Esophagus muscularis mucosa (tissue), 4 donors: ENCODE data around the gene PCK1. TPM values are rescaled to one million over a fixed set of nuclear protein-coding genes. Genes with fewer than 3 reads are reported as not detected.

Source experiments
- DNase-seq: peaks from one replicate; pipeline ENCODE4 v3.0.0-alpha.2; 2017; ENCODE audit errors: extremely low spot score
- H3K27ac ChIP-seq, 4 donors: fragments of 200-600 bp; sonication (generic); replicated peaks in 1 of 4; 1 replicate in 3 of 4; 2 replicates in 1 of 4; pipeline ENCODE4 v1.5.1; 2016 to 2019; ENCODE audit warnings: mild to moderate bottlenecking in 1 of 4
- H3K27me3 ChIP-seq, 4 donors: fragments of 200-600 bp; sonication (generic); one replicate each; pipeline versions ENCODE4 v1.5.1 to v1.6.0; 2016 to 2019
- H3K36me3 ChIP-seq, 4 donors: fragments of 200-600 bp; sonication (generic); one replicate each; pipeline ENCODE4 v1.5.1; 2016 to 2019
- H3K4me1 ChIP-seq, 4 donors: fragments of 200-600 bp; sonication (generic); one replicate each; pipeline ENCODE4 v1.5.1; 2016 to 2019
- H3K4me3 ChIP-seq, 4 donors: fragments of 200-600 bp; sonication (generic); 1 replicate in 2 of 4; 2 replicates in 2 of 4; pipeline ENCODE4 v1.5.1; 2016 to 2019; ENCODE audit warnings: mild to moderate bottlenecking in 4 of 4, moderate library complexity in 1 of 4
- H3K9me3 ChIP-seq, 4 donors: fragments of 200-600 bp; sonication (generic); 1 replicate in 3 of 4; 2 replicates in 1 of 4; pipeline ENCODE4 v1.5.1; 2016 to 2019
- CTCF ChIP-seq, 3 experiments: fragments of 200-600 bp in 2 of 3; fragments of 450-650 bp in 1 of 3; sonication (generic) in 2 of 3; IDR thresholded peaks; one replicate each; pipeline ENCODE4 v1.5.1; 2017 to 2019; ENCODE audit warnings: antibody characterized with exemption in 3 of 3, mild to moderate bottlenecking in 2 of 3, moderate library complexity in 1 of 3
- EP300 ChIP-seq: sonication (generic); formaldehyde crosslinking; IDR thresholded peaks from one replicate; pipeline ENCODE4 v1.6.1; 2017; ENCODE audit warnings: antibody characterized with exemption
- POLR2A ChIP-seq: fragments of 450-650 bp; IDR thresholded peaks from one replicate; pipeline ENCODE4 v1.6.1; 2017; ENCODE audit warnings: antibody characterized with exemption, moderate library complexity, mild to moderate bottlenecking, low read depth
- POLR2AphosphoS5 ChIP-seq, 2 donors: sonication (generic); formaldehyde crosslinking; IDR thresholded peaks; one replicate each; pipeline ENCODE4 v1.6.1; 2017; ENCODE audit warnings: antibody characterized with exemption in 2 of 2
- WGBS: methylation state at CpG from one replicate; pipeline ENCODE4 v1.1.5; 2018; 5-methylcytosine and 5-hydroxymethylcytosine counted together
- intact Hi-C: fragments of 100-400 bp; cut with DNase I; formaldehyde crosslinking; loops from one replicate; pipeline ENCODE4 v1.15.1; 2023
- total RNA-seq, 4 donors: library from RNA; depleted of rRNA; stranded (reverse); fragments of >200 nt; gene quantifications; one replicate each; pipeline versions ENCODE4 v1.1.0 to v1.2.1, GENCODE V29; 2016

The PCK1 gene
- total RNA-seq, 4 donors from 2014 or later, result under 0.01 to 0.63 (median 0.06) TPM; not detected in 1

- TF ChIP-seq POLR2A (no peak), EP300 (no peak), POLR2AphosphoS5 (IDR thresholded peaks at IDR 0.05) (no peak), CTCF (IDR thresholded peaks at IDR 0.05) (no peak)
- peaks cover 0 to 12% (median 0%) of the 10 kb centered on the region in 4 donors for H3K27me3 ChIP-seq
- no peaks in the 10 kb centered on the region for H3K36me3 ChIP-seq
- intact Hi-C loops, result no loop called here
- DNase-seq, result no peak
- H3K4me1 ChIP-seq, result no peaks in the 10 kb centered on the region
- no peaks in the 10 kb centered on the region for H3K9me3 ChIP-seq
- H3K4me3 ChIP-seq, result no peak overlapping the region
- 72% methylated on average over 17 of the region's 17 CpGs for WGBS
- H3K27ac ChIP-seq, result no peak overlapping the region
Observed at GRCh38 chr20:57526087-57526884, 34.6 kb upstream of the PCK1 start.

DNA sequence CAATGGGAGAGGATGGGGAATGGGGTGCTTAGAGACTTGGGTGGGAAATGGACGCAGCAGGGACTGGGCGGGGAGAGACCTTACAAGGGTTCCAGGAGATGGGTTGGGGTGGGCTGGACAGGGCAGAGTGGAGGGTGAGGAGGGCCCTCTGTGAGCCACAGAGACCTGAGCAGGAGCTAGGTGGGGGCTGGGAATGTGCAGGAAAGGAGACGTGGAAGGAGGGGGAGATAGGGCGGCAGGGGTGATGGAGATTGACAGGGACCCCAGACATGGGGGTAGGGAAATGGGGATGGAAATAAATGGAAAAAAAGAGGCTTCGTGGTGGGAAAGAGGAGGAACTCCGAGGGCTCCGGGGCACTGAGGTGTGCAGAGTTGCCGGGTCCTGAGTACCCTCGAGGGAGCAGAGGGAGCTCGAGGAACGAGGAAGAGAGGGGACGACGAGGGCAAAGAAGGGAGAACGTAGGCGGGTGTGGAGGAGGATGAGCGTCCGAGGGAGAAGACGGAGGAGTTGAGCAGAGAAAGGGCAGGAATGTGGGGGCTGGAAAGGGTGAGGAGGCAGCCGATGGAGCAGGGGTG is 33.9 kb upstream of the PCK1 start:
- 60% methylated on average over 19 of the region's 19 CpGs for WGBS
- H3K4me3 ChIP-seq, result no peak overlapping the region
- TF ChIP-seq POLR2AphosphoS5 (IDR thresholded peaks at IDR 0.05) (no peak), POLR2A (no peak), EP300 (no peak), CTCF (IDR thresholded peaks at IDR 0.05) (no peak)
- peaks cover 0 to 12% (median 0%) of the 10 kb centered on the region in 4 donors for H3K27me3 ChIP-seq
- no peaks in the 10 kb centered on the region for H3K36me3 ChIP-seq
- H3K27ac ChIP-seq, result no peak overlapping the region
- no peaks in the 10 kb centered on the region for H3K9me3 ChIP-seq
- intact Hi-C loops, result no loop called here
- H3K4me1 ChIP-seq, result peaks cover 0 to 3% (median 1%) of the 10 kb centered on the region in 4 donors
- DNase-seq, result no peak

- no peaks in the 10 kb centered on the region for H3K9me3 ChIP-seq
- H3K36me3 ChIP-seq, result no peaks in the 10 kb centered on the region
- peaks cover 0 to 12% (median 0%) of the 10 kb centered on the region in 4 donors for H3K27me3 ChIP-seq
- H3K27ac ChIP-seq, result no peak overlapping the region
- H3K4me1 ChIP-seq, result peaks cover 0 to 9% (median 3%) of the 10 kb centered on the region in 4 donors
- no peak overlapping the region for H3K4me3 ChIP-seq
- no peak for TF ChIP-seq CTCF (IDR thresholded peaks at IDR 0.05)
- no peak for TF ChIP-seq POLR2A
- no peak for TF ChIP-seq EP300
- no peak for TF ChIP-seq POLR2AphosphoS5 (IDR thresholded peaks at IDR 0.05)
- no peak for DNase-seq
- intact Hi-C loops, result no loop called here
- WGBS, result 82% methylated on average over 6 of the region's 6 CpGs
Observed at GRCh38 chr20:57527728-57528127, 33.2 kb upstream of the PCK1 start.

DNA sequence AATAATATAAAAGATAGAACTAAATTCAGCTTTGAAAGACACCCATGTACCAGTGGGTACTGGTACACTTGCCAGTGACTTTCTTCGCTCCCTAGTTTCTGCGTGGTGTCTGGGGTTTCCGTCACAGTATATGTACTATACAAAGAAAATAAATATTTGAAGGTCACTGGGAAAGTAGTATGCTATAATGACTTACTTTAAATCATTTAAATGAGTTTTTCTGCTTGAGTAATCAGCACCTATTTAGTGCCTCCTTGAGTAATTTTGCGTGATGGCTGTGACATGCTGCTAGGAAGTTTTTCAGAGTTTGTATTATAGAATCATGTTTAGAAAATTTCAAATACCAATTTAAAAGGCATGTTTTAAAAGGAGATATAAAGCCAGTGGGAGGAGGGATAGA is 32.8 kb upstream of the PCK1 start:
- no peak overlapping the region for H3K4me3 ChIP-seq
- 93% methylated on average over 4 of the region's 4 CpGs for WGBS
- intact Hi-C loops, result no loop called here

More for the DNA sequence above, 32.8 kb upstream of the PCK1 start:
- no peak for DNase-seq
- Histone ChIP-seq H3K9me3 (no peaks in the 10 kb centered on the region), H3K4me1 (peaks cover 0 to 9% (median 3%) of the 10 kb centered on the region in 4 donors), H3K36me3 (no peaks in the 10 kb centered on the region), H3K27ac (no peak overlapping the region), H3K27me3 (peaks cover 0 to 12% (median 0%) of the 10 kb centered on the region in 4 donors)
- TF ChIP-seq CTCF (IDR thresholded peaks at IDR 0.05), result no peak
- TF ChIP-seq EP300, result no peak
- TF ChIP-seq POLR2A, result no peak
